PC-9 (cell line): ENCODE data around the gene HSPA1L. TPM values are rescaled to one million over a fixed set of nuclear protein-coding genes. Genes with fewer than 3 reads are reported as not detected.

Source experiments
- BruUV-seq: library from RNA; stranded (reverse); fragments of 400-500 nt; replicated peaks from 2 replicates; lab custom pipeline; 2021; lab: Mats Ljungman, UMichigan
- CTCF ChIA-PET: fragments of 300-600 bp; sonication (Branson Sonifier 250); formaldehyde crosslinking; loops from one replicate; lab custom pipeline; 2022; ENCODE audit warnings: antibody characterized with exemption; lab: Charles Lee
- POLR2A ChIA-PET: fragments of 300-600 bp; sonication (Branson Sonifier 250); formaldehyde crosslinking; loops from one replicate; lab custom pipeline; 2022; ENCODE audit warnings: antibody characterized with exemption; ENCODE audit not compliant: unreplicated experiment; lab: Charles Lee
- DNase-seq, 2 experiments: peaks; one replicate each; pipeline versions ENCODE4 v3.0.0 to v3.0.0-alpha.2; 2015 to 2022; ENCODE audit warnings: mixed read lengths in 1 of 2
- H2AFZ ChIP-seq: fragments of 200-600 bp; sonication (generic); 2 replicates; pipeline ENCODE4 v1.8.1; 2017; ENCODE audit warnings: antibody characterized with exemption
- H3F3A ChIP-seq: fragments of 200-600 bp; sonication (generic); 2 replicates; pipeline ENCODE4 v1.8.1; 2017; ENCODE audit warnings: antibody characterized with exemption, mild to moderate bottlenecking, low read depth; ENCODE audit not compliant: insufficient read depth
- H3K27ac ChIP-seq: fragments of 200-600 bp; sonication (generic); 2 replicates; pipeline ENCODE4 v1.6.1; 2016; ENCODE audit warnings: mixed run types
- H3K27me3 ChIP-seq: fragments of 200-600 bp; sonication (generic); 2 replicates; pipeline ENCODE4 v1.6.1; 2016; ENCODE audit warnings: low read depth, mixed run types; ENCODE audit not compliant: insufficient read depth
- H3K36me3 ChIP-seq: fragments of 200-600 bp; sonication (generic); 2 replicates; pipeline ENCODE4 v1.6.1; 2016; ENCODE audit warnings: low read depth, mixed run types
- H3K4me1 ChIP-seq: fragments of 200-600 bp; sonication (generic); replicated peaks from 2 replicates; pipeline ENCODE4 v1.6.1; 2016; ENCODE audit warnings: mixed run types; ENCODE audit not compliant: insufficient read depth
- H3K4me2 ChIP-seq: fragments of 200-600 bp; sonication (generic); 2 replicates; pipeline ENCODE4 v1.6.1; 2017; ENCODE audit warnings: mixed run types
- H3K4me3 ChIP-seq: fragments of 200-600 bp; sonication (generic); 2 replicates; pipeline ENCODE4 v1.6.1; 2016; ENCODE audit warnings: mixed run types
- H3K79me2 ChIP-seq: fragments of 200-600 bp; sonication (generic); 2 replicates; pipeline ENCODE4 v1.6.1; 2017; ENCODE audit warnings: low read depth, mixed run types
- H3K9me2 ChIP-seq: fragments of 200-600 bp; sonication (generic); 2 replicates; pipeline ENCODE4 v1.8.1; 2017; ENCODE audit warnings: mild to moderate bottlenecking; ENCODE audit not compliant: insufficient read depth
- H3K9me3 ChIP-seq: fragments of 200-600 bp; sonication (generic); 2 replicates; pipeline ENCODE4 v1.8.1; 2016; ENCODE audit warnings: low read depth; ENCODE audit not compliant: insufficient read depth
- H4K20me1 ChIP-seq: fragments of 200-600 bp; sonication (generic); 2 replicates; pipeline ENCODE4 v1.8.1; 2017; ENCODE audit not compliant: insufficient read depth
- EZH2 ChIP-seq: fragments of 200-600 bp; sonication (generic); IDR thresholded peaks from 2 replicates; pipeline ENCODE4 v1.8.0; 2017; ENCODE audit warnings: antibody characterized with exemption, low read depth
- intact Hi-C: fragments of 100-400 bp; cut with micrococcal nuclease; formaldehyde crosslinking; loops from one replicate; pipeline ENCODE4 v1.10.0; 2022; ENCODE audit not compliant: unreplicated experiment
- total RNA-seq: library from RNA; stranded (reverse); gene quantifications from 2 replicates; pipeline ENCODE4 v1.2.3, GENCODE V29; 2021
- TF ChIP-seq, protein P1 (sequence below): fragments of 200-600 bp; sonication (generic); conservative IDR thresholded peaks from 2 replicates; pipeline ENCODE4 v1.6.1; 2017; ENCODE audit warnings: mixed run types, antibody characterized with exemption, mild to moderate bottlenecking, moderate library complexity

HSPA1L gene
- total RNA-seq, 1 experiment from 2014 or later: 2.3 TPM

DNA sequence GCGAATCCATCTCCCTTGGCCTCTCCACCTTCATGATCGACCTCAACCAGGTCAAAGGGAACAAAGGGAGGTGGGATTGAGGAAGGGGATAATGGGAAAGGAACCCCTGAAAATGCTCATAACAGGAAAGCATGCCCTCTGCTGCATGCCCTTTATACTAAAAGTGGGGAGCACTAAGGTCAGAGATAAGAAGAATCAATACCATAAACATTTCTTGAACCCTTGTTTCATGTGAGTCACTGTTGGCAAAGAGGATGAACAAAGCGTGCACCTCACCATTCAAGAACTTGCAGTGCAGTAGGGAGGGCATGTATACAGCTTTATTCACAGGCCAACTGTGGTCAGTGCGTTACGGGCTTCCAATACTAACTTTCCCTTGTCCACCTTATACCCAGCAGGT, 54.3 kb downstream of the HSPA1L start:
- H3K4me2 ChIP-seq: no peak overlapping the region
- H3K4me1 ChIP-seq: peaks cover 5% of the 10 kb centered on the region; the same call in 1 of the 2 replicates
- H3K27me3 ChIP-seq: no peaks in the 10 kb centered on the region
- CTCF ChIA-PET: no interaction called here
- no peak overlapping the region for H3K4me3 ChIP-seq
- no peaks in the 10 kb centered on the region for H3K36me3 ChIP-seq
- POLR2A ChIA-PET: no interaction called here
- no peaks in the 10 kb centered on the region for H3K9me2 ChIP-seq
- intact Hi-C loops: no loop called here
- TF ChIP-seq, protein P1, sequence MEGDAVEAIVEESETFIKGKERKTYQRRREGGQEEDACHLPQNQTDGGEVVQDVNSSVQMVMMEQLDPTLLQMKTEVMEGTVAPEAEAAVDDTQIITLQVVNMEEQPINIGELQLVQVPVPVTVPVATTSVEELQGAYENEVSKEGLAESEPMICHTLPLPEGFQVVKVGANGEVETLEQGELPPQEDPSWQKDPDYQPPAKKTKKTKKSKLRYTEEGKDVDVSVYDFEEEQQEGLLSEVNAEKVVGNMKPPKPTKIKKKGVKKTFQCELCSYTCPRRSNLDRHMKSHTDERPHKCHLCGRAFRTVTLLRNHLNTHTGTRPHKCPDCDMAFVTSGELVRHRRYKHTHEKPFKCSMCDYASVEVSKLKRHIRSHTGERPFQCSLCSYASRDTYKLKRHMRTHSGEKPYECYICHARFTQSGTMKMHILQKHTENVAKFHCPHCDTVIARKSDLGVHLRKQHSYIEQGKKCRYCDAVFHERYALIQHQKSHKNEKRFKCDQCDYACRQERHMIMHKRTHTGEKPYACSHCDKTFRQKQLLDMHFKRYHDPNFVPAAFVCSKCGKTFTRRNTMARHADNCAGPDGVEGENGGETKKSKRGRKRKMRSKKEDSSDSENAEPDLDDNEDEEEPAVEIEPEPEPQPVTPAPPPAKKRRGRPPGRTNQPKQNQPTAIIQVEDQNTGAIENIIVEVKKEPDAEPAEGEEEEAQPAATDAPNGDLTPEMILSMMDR: no peak
- no peak for TF ChIP-seq EZH2
- H3K79me2 ChIP-seq: no peaks in the 10 kb centered on the region
- H3F3A ChIP-seq: peaks cover 8% of the 10 kb centered on the region; the same call in 1 of the 2 replicates
- H2AFZ ChIP-seq: no peak overlapping the region
- H3K27ac ChIP-seq: no peak overlapping the region
- no peak for DNase-seq
- no TSS peak for BruUV-seq
- H3K9me3 ChIP-seq: no peaks in the 10 kb centered on the region
- no peaks in the 10 kb centered on the region for H4K20me1 ChIP-seq

Other genes starting within 250 kb of the HSPA1L start
- gene LTA, start 243.0 kb downstream of the HSPA1L start, total RNA-seq: not detected in 2 replicates
- gene TNF, start 239.7 kb downstream of the HSPA1L start, total RNA-seq: not detected in 2 replicates
- 0.63 TPM in 1 of 2 replicates, not detected in the other for gene LTB, start 232.9 kb downstream of the HSPA1L start, total RNA-seq
- gene LST1, start 229.0 kb downstream of the HSPA1L start, total RNA-seq: 1.6 TPM in 2 replicates
- not detected in 2 replicates for gene NCR3, start 222.3 kb downstream of the HSPA1L start, total RNA-seq
- not detected in 2 replicates for gene AIF1, start 200.0 kb downstream of the HSPA1L start, total RNA-seq
- gene PRRC2A, start 194.6 kb downstream of the HSPA1L start, total RNA-seq: 182 and 192 TPM in 2 replicates
- 336 and 358 TPM in 2 replicates for gene BAG6, start 162.6 kb downstream of the HSPA1L start, total RNA-seq
- 2.7 and 2.9 TPM in 2 replicates for gene APOM, start 159.4 kb downstream of the HSPA1L start, total RNA-seq
- gene C6orf47, start 154.5 kb downstream of the HSPA1L start, total RNA-seq: 17.2 and 17.8 TPM in 2 replicates
- 11.5 and 13.0 TPM in 2 replicates for gene GPANK1, start 150.3 kb downstream of the HSPA1L start, total RNA-seq
- 152 and 173 TPM in 2 replicates for gene CSNK2B, start 149.2 kb downstream of the HSPA1L start, total RNA-seq
- gene LY6G5B, start 145.3 kb downstream of the HSPA1L start, total RNA-seq: 20.9 and 24.0 TPM in 2 replicates
- 2.6 and 3.7 TPM in 2 replicates for gene LY6G5C, start 134.2 kb downstream of the HSPA1L start, total RNA-seq
- gene ABHD16A, start 112.0 kb downstream of the HSPA1L start, total RNA-seq: 31.3 and 35.2 TPM in 2 replicates
- not detected in 2 replicates for gene LY6G6F, start 108.4 kb downstream of the HSPA1L start, total RNA-seq
- not detected in 2 replicates for gene LY6G6D, start 99.9 kb downstream of the HSPA1L start, total RNA-seq
- gene LY6G6C, start 93.5 kb downstream of the HSPA1L start, total RNA-seq: 1.2 and 2.1 TPM in 2 replicates
- gene MPIG6B, start 91.9 kb downstream of the HSPA1L start, total RNA-seq: 0.43 and 0.59 TPM in 2 replicates
- gene DDAH2, start 86.0 kb downstream of the HSPA1L start, total RNA-seq: 58.3 and 99.6 TPM in 2 replicates
- gene CLIC1, start 78.8 kb downstream of the HSPA1L start, total RNA-seq: 546 and 599 TPM in 2 replicates
- gene MSH5, start 75.3 kb downstream of the HSPA1L start, total RNA-seq: 50.0 and 68.8 TPM in 2 replicates
- gene SAPCD1, start 52.6 kb downstream of the HSPA1L start, total RNA-seq: 11.1 and 16.9 TPM in 2 replicates
- 6.0 and 9.6 TPM in 2 replicates for gene VWA7, start 38.0 kb downstream of the HSPA1L start, total RNA-seq
- 99.6 and 124 TPM in 2 replicates for gene VARS1, start 19.5 kb downstream of the HSPA1L start, total RNA-seq
- gene LSM2, start 8.3 kb downstream of the HSPA1L start, total RNA-seq: 67.5 and 74.3 TPM in 2 replicates
- gene HSPA1A, start 260 bp upstream of the HSPA1L start, total RNA-seq: 378 and 385 TPM in 2 replicates
- gene HSPA1B, start 12.5 kb upstream of the HSPA1L start, total RNA-seq: 334 and 340 TPM in 2 replicates
- gene NEU1, start 47.5 kb upstream of the HSPA1L start, total RNA-seq: 23.1 and 23.4 TPM in 2 replicates
- gene SLC44A4, start 63.7 kb upstream of the HSPA1L start, total RNA-seq: 44.4 and 44.9 TPM in 2 replicates
- 57.3 and 68.3 TPM in 2 replicates for gene EHMT2, start 82.4 kb upstream of the HSPA1L start, total RNA-seq
- gene ZBTB12, start 86.8 kb upstream of the HSPA1L start, total RNA-seq: 16.2 and 20.3 TPM in 2 replicates
- 0.96 and 2.4 TPM in 2 replicates for gene C2, start 112.4 kb upstream of the HSPA1L start, total RNA-seq
- 22.6 and 25.5 TPM in 2 replicates for gene CFB, start 130.8 kb upstream of the HSPA1L start, total RNA-seq
- 43.0 and 50.8 TPM in 2 replicates for gene NELFE, start 143.7 kb upstream of the HSPA1L start, total RNA-seq
- gene SKIC2, start 143.9 kb upstream of the HSPA1L start, total RNA-seq: 67.9 and 86.0 TPM in 2 replicates
- 24.5 and 36.0 TPM in 2 replicates for gene DXO, start 156.9 kb upstream of the HSPA1L start, total RNA-seq
- 7.0 and 9.3 TPM in 2 replicates for gene C4A, start 166.8 kb upstream of the HSPA1L start, total RNA-seq
- gene C4B, start 199.5 kb upstream of the HSPA1L start, total RNA-seq: 7.5 and 8.3 TPM in 2 replicates
- 0.33 TPM in 1 of 2 replicates, not detected in the other for gene CYP21A2, start 223.1 kb upstream of the HSPA1L start, total RNA-seq